Measurements from ENCODE around the gene ANAPC13. TPM values are rescaled to one million over a fixed set of nuclear protein-coding genes. Genes with fewer than 3 reads are reported as not detected.

Gene ANAPC13
- total RNA-seq, 1 experiment from 2014 or later, result 52.7 TPM

GRCh38 chr3:134526319-134526718, 40.5 kb upstream of the ANAPC13 start:
- TF ChIP-seq, protein P1, sequence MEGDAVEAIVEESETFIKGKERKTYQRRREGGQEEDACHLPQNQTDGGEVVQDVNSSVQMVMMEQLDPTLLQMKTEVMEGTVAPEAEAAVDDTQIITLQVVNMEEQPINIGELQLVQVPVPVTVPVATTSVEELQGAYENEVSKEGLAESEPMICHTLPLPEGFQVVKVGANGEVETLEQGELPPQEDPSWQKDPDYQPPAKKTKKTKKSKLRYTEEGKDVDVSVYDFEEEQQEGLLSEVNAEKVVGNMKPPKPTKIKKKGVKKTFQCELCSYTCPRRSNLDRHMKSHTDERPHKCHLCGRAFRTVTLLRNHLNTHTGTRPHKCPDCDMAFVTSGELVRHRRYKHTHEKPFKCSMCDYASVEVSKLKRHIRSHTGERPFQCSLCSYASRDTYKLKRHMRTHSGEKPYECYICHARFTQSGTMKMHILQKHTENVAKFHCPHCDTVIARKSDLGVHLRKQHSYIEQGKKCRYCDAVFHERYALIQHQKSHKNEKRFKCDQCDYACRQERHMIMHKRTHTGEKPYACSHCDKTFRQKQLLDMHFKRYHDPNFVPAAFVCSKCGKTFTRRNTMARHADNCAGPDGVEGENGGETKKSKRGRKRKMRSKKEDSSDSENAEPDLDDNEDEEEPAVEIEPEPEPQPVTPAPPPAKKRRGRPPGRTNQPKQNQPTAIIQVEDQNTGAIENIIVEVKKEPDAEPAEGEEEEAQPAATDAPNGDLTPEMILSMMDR (conservative IDR thresholded peaks at IDR 0.05), result no peak
- TF ChIP-seq EZH2 (IDR thresholded peaks at IDR 0.05; ENCODE audit: low read depth), result no peak

GRCh38 chr3:134525293-134525692, 39.5 kb upstream of the ANAPC13 start:
- TF ChIP-seq EZH2 (IDR thresholded peaks at IDR 0.05; ENCODE audit: low read depth), result no peak
- TF ChIP-seq, protein P1 (conservative IDR thresholded peaks at IDR 0.05), result no peak
- ChIA-PET POLR2A (ENCODE audit: unreplicated experiment) (interaction anchor here (0.6 kb wide), 1 partner anchor 143 kb away, joined by 4 read pairs; no protein-coding TSS in a partner anchor), CTCF (no interaction called here)
- intact Hi-C loops (cut with micrococcal nuclease; ENCODE audit: unreplicated experiment), result no loop called here
- H3K27ac ChIP-seq, result no peak overlapping the region
- no peak overlapping the region for H3K4me3 ChIP-seq
- H3K36me3 ChIP-seq (ENCODE audit: low read depth), result no peaks in the 10 kb centered on the region
- H3K4me2 ChIP-seq, result no peak overlapping the region
- no peaks in the 10 kb centered on the region for H3K4me1 ChIP-seq (replicated peaks; ENCODE audit: insufficient read depth)
- DNase-seq, result no peak
- no peaks in the 10 kb centered on the region for H3F3A ChIP-seq (ENCODE audit: insufficient read depth, low read depth)
- H3K9me2 ChIP-seq (ENCODE audit: insufficient read depth), result no peaks in the 10 kb centered on the region
- H3K79me2 ChIP-seq (ENCODE audit: low read depth), result peaks cover 3% of the 10 kb centered on the region; the same call in 1 of the 2 replicates
- no peaks in the 10 kb centered on the region for H4K20me1 ChIP-seq (ENCODE audit: insufficient read depth)
- H3K27me3 ChIP-seq (ENCODE audit: insufficient read depth, low read depth), result no peaks in the 10 kb centered on the region
- H3K9me3 ChIP-seq (ENCODE audit: insufficient read depth, low read depth), result peaks cover 11% of the 10 kb centered on the region
- no TSS peak for BruUV-seq (replicated peaks)
- H2AFZ ChIP-seq, result no peak overlapping the region

More at GRCh38 chr3:134526319-134526718, 40.5 kb upstream of the ANAPC13 start:
- H3K79me2 ChIP-seq (ENCODE audit: low read depth), result peaks cover 3% of the 10 kb centered on the region; the same call in 1 of the 2 replicates
- POLR2A ChIA-PET (ENCODE audit: unreplicated experiment), result no interaction called here
- no peak for DNase-seq
- no peak overlapping the region for H2AFZ ChIP-seq
- peaks cover 11% of the 10 kb centered on the region for H3K9me3 ChIP-seq (ENCODE audit: insufficient read depth, low read depth)
- H3K27ac ChIP-seq, result no peak overlapping the region
- H3K27me3 ChIP-seq (ENCODE audit: insufficient read depth, low read depth), result no peaks in the 10 kb centered on the region
- no TSS peak for BruUV-seq (replicated peaks)
- no peaks in the 10 kb centered on the region for H3K9me2 ChIP-seq (ENCODE audit: insufficient read depth)
- H3K4me1 ChIP-seq (replicated peaks; ENCODE audit: insufficient read depth), result no peaks in the 10 kb centered on the region
- no peak overlapping the region for H3K4me2 ChIP-seq
- H3K36me3 ChIP-seq (ENCODE audit: low read depth), result no peaks in the 10 kb centered on the region
- intact Hi-C loops (cut with micrococcal nuclease; ENCODE audit: unreplicated experiment), result no loop called here
- 0 out of 2 replicates have a peak, but pooled peaks cover 3% of the 10 kb centered on the region for H4K20me1 ChIP-seq (ENCODE audit: insufficient read depth)
- CTCF ChIA-PET, result no interaction called here
- no peak overlapping the region for H3K4me3 ChIP-seq
- H3F3A ChIP-seq (ENCODE audit: insufficient read depth, low read depth), result no peaks in the 10 kb centered on the region

- Histone ChIP-seq H3K27ac (no peak overlapping the region), H3K79me2 (ENCODE audit: low read depth) (0 out of 2 replicates have a peak, but pooled peaks cover 3% of the 10 kb centered on the region), H3K4me1 (replicated peaks; ENCODE audit: insufficient read depth) (no peaks in the 10 kb centered on the region), H3K4me2 (no peak overlapping the region), H3K9me2 (ENCODE audit: insufficient read depth) (no peaks in the 10 kb centered on the region), H3K4me3 (no peak overlapping the region), H2AFZ (no peak overlapping the region), H3K27me3 (ENCODE audit: insufficient read depth, low read depth) (no peaks in the 10 kb centered on the region), H3K9me3 (ENCODE audit: insufficient read depth, low read depth) (peaks cover 11% of the 10 kb centered on the region), H4K20me1 (ENCODE audit: insufficient read depth) (no peaks in the 10 kb centered on the region), H3F3A (ENCODE audit: insufficient read depth, low read depth) (no peaks in the 10 kb centered on the region), H3K36me3 (ENCODE audit: low read depth) (no peaks in the 10 kb centered on the region)
- POLR2A ChIA-PET (ENCODE audit: unreplicated experiment), result no interaction called here
- intact Hi-C loops (cut with micrococcal nuclease; ENCODE audit: unreplicated experiment), result no loop called here
- no peak for DNase-seq
- no TSS peak for BruUV-seq (replicated peaks)
- TF ChIP-seq, protein P1 (conservative IDR thresholded peaks at IDR 0.05), result no peak
- no peak for TF ChIP-seq EZH2 (IDR thresholded peaks at IDR 0.05; ENCODE audit: low read depth)
- CTCF ChIA-PET, result no interaction called here
These were observed 36.8 kb upstream of the ANAPC13 start for GRCh38 chr3:134522541-134522940.

All from PC-9 (cell line).